GM10266 (cell line): Measurements from ENCODE around the gene ZNF283.
A peak's percentile ranks its signal among the peaks of the same experiment; 100 is the strongest.
"Not testable (repeated sequence)": the region's sequence is repeated elsewhere in the genome, so short reads cannot be mapped to it uniquely, and the experiment has no call there.

Experiments
- DNase-seq: peaks from one replicate; pipeline ENCODE4 v3.0.0; 2012; ENCODE audit errors: extremely low spot score
- CTCF ChIP-seq: IDR thresholded peaks from 2 replicates; pipeline ENCODE4 v1.5.1; 2012; ENCODE audit warnings: mild to moderate bottlenecking, low read depth; ENCODE audit not compliant: control insufficient read depth, insufficient read depth; ENCODE audit errors: missing control alignments

Gene ZNF283

GRCh38 chr19:43802216-43802951 is 24.7 kb upstream of the ZNF283 start, which contains the start of gene LYPD5:
TSS of gene LYPD5 (minus strand) at chr19:43802447. CDS start at chr19:43802380, 67 bp downstream.
- TF ChIP-seq CTCF, result no peak
- DNase-seq, result no peak

GRCh38 chr19:43804432-43804831 is 22.7 kb upstream of the ZNF283 start:
- no peak for TF ChIP-seq CTCF
- DNase-seq, result no peak

- not testable (repeated sequence) for DNase-seq
Observed at GRCh38 chr19:43806401-43806800, 20.7 kb upstream of the ZNF283 start.

GRCh38 chr19:43806848-43807247 is 20.3 kb upstream of the ZNF283 start:
- TF ChIP-seq CTCF, result no peak
- DNase-seq, result no peak

- TF ChIP-seq CTCF, result no peak
- DNase-seq, result no peak
Observed at GRCh38 chr19:43807651-43808050, 19.5 kb upstream of the ZNF283 start.

GRCh38 chr19:43809762-43810696 is 17.1 kb upstream of the ZNF283 start:
- TF ChIP-seq CTCF, result peak; percentile 61

GRCh38 chr19:43811837-43812236 is 15.3 kb upstream of the ZNF283 start:
- no peak for TF ChIP-seq CTCF
- DNase-seq, result no peak

More at GRCh38 chr19:43809762-43810696, 17.1 kb upstream of the ZNF283 start:
- DNase-seq, result peak; percentile 64
